Neural progenitor cell (in vitro differentiated cells): ENCODE data around the gene LIF. TPM values are rescaled to one million over a fixed set of nuclear protein-coding genes. Genes with fewer than 3 reads are reported as not detected.

Experiments
- DNase-seq: peaks from one replicate; pipeline ENCODE4 v3.0.0-alpha.2; 2016; ENCODE audit warnings: low spot score
- H2AFZ ChIP-seq: fragments of 200-600 bp; sonication (generic); replicated peaks from 2 replicates; pipeline ENCODE4 v1.6.1; 2016; ENCODE audit warnings: antibody characterized with exemption
- H3F3A ChIP-seq: fragments of 200-600 bp; sonication (generic); 2 replicates; pipeline ENCODE4 v1.6.1; 2016; ENCODE audit warnings: antibody characterized with exemption, low read depth
- H3K27ac ChIP-seq: fragments of 200-600 bp; sonication (generic); 2 replicates; pipeline ENCODE4 v1.5.1; 2016; ENCODE audit warnings: mild to moderate bottlenecking
- H3K27me3 ChIP-seq: fragments of 200-600 bp; sonication (generic); 2 replicates; pipeline ENCODE4 v1.6.1; 2016; ENCODE audit warnings: mild to moderate bottlenecking, moderate library complexity
- H3K36me3 ChIP-seq: fragments of 200-600 bp; sonication (generic); 2 replicates; pipeline ENCODE4 v1.5.1; 2016
- H3K4me1 ChIP-seq: fragments of 200-600 bp; sonication (generic); 2 replicates; pipeline ENCODE4 v1.6.1; 2016; ENCODE audit warnings: mixed run types
- H3K4me2 ChIP-seq: fragments of 200-600 bp; sonication (generic); 2 replicates; pipeline ENCODE4 v1.6.1; 2016
- H3K4me3 ChIP-seq: fragments of 200-600 bp; sonication (generic); 2 replicates; pipeline ENCODE4 v1.5.1; 2016
- H3K79me2 ChIP-seq: fragments of 200-600 bp; sonication (generic); 2 replicates; pipeline ENCODE4 v1.6.1; 2016; ENCODE audit warnings: low read depth
- H3K9ac ChIP-seq: fragments of 200-600 bp; sonication (generic); 2 replicates; pipeline ENCODE4 v1.6.1; 2016
- H3K9me3 ChIP-seq: fragments of 200-600 bp; sonication (generic); 2 replicates; pipeline ENCODE4 v1.5.1; 2016; ENCODE audit warnings: low read depth
- H4K20me1 ChIP-seq: fragments of 200-600 bp; sonication (generic); 2 replicates; pipeline ENCODE4 v1.6.1; 2016; ENCODE audit warnings: low read depth
- H3K27ac Mint-ChIP-seq: 3 replicates; pipeline ENCODE4 v1.8.0; 2021; ENCODE audit warnings: mixed read lengths
- H3K27me3 Mint-ChIP-seq: 2 replicates; pipeline ENCODE4 v1.8.0; 2022; ENCODE audit warnings: low read depth, mild to moderate bottlenecking, inconsistent platforms, moderate library complexity, mixed read lengths; ENCODE audit not compliant: insufficient read depth
- H3K36me3 Mint-ChIP-seq: 3 replicates; pipeline ENCODE4 v1.8.0; 2021; ENCODE audit warnings: mixed read lengths
- H3K4me1 Mint-ChIP-seq: 3 replicates; pipeline ENCODE4 v1.8.0; 2021; ENCODE audit warnings: mixed read lengths
- H3K4me3 Mint-ChIP-seq: 3 replicates; pipeline ENCODE4 v1.8.0; 2021; ENCODE audit warnings: mild to moderate bottlenecking, moderate library complexity, mixed read lengths
- H3K9me3 Mint-ChIP-seq: 3 replicates; pipeline ENCODE4 v1.8.0; 2020; ENCODE audit warnings: mixed read lengths
- EZH2 ChIP-seq: fragments of 200-600 bp; sonication (generic); IDR thresholded peaks from 2 replicates; pipeline ENCODE4 v1.6.1; 2017; ENCODE audit warnings: antibody characterized with exemption, mild to moderate bottlenecking, moderate library complexity
- EZH2phosphoT487 ChIP-seq: fragments of 200-600 bp; sonication (generic); IDR thresholded peaks from 2 replicates; pipeline ENCODE4 v1.6.1; 2017; ENCODE audit warnings: antibody characterized with exemption
- total RNA-seq: library from RNA; depleted of rRNA; stranded (reverse); fragments of >200 nt; gene quantifications from 2 replicates; pipeline ENCODE4 v1.2.3, GENCODE V29; 2015; ENCODE audit warnings: low replicate concordance
- TF ChIP-seq, protein P1 (sequence below): fragments of 200-600 bp; sonication (generic); IDR thresholded peaks from 2 replicates; pipeline ENCODE4 v1.5.1; 2017; ENCODE audit warnings: antibody characterized with exemption, mild to moderate bottlenecking

The LIF gene
- total RNA-seq, 1 donor from 2014 or later: 0.21 TPM

DNA sequence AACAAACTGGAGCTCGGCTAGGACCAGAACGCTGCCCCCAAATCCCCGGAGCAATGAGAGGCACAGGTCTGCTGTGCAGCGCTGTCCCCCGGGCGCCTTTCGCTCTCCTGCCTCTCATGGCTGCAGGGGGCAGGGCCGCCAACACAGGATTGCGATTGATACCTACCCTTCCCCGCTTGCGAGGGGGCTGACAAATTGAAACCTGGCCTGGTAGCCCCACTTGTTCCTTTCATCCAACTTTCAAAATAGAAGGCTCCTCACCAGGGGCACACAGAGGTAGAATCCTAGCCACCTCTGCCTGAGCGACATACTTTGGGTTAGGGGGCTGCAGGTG lies 43.4 kb upstream of the LIF start:
- no peak overlapping the region for H3K27ac Mint-ChIP-seq

DNA sequence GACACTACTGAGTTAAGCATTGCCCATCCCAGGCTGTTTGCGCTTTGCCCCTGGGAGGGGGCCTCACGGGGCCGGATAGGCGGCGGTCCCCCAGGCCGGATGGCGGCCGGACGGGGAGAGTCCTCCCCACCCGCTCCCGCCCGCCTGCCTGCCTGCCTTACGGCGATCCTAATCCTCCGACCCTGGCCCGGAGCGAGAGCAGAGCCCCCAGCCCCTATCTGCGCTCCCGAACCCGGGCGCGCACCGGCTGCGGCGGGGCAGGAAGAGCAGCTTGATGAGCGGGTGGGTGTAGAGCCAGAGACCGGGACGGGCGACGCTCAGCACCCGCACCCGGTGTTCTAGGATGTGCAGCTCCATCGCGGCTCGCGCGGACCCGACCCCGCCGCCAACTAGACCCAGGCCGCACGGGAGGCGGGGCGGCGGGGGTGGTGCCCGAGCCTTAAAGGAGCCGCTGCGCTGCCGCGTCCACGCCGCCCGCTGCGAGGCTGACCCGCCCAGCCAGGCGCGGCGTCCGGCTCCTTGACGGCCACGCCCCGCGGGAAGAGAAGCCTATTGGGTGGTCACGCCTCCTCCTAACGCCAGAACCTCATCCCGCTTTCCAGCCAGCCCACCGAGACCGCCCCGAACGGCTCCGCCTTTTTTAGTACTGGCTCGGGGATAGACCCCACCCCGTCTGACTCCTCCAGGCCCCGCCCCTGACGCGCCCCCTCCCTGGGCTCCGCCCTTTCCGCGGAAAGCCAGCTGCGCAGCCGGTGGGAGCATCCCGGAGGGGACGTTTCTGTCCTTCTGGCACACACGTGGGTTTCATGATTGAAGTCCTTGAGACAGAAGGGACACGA lies 42.8 kb upstream of the LIF start, which contains the start of gene CASTOR1:
Gene CASTOR1, minus strand, starts transcription at position 365 of the 839 bp plus-strand sequence. Its CDS starts 8 bp downstream, at position 357.
- peak within 1 kb of the TSS; percentile 24 for H3K9ac ChIP-seq
- H3K4me3 Mint-ChIP-seq: peak within 1 kb of the TSS; percentile 85
- H3K4me1 ChIP-seq: peaks cover 17% of the 10 kb centered on the region
- H3K4me2 ChIP-seq: peak within 1 kb of the TSS; percentile 87
- no peaks in the 10 kb centered on the region for H3K9me3 Mint-ChIP-seq
- no peaks in the 10 kb centered on the region for H3K79me2 ChIP-seq
- H3K36me3 ChIP-seq: no peaks in the 10 kb centered on the region
- peaks cover 33% of the 10 kb centered on the region for H3F3A ChIP-seq
- no peaks in the 10 kb centered on the region for H3K36me3 Mint-ChIP-seq
- peak; percentile 99 for DNase-seq
- TF ChIP-seq EZH2phosphoT487: no peak
- peak; percentile 1 for TF ChIP-seq EZH2
- peak within 1 kb of the TSS; percentile 84 for H2AFZ ChIP-seq
- H3K27me3 Mint-ChIP-seq: peaks cover 4% of the 10 kb centered on the region
- peak within 1 kb of the TSS; percentile 81 for H3K4me3 ChIP-seq
- H4K20me1 ChIP-seq: no peaks in the 10 kb centered on the region
- H3K4me1 Mint-ChIP-seq: peaks cover 5% of the 10 kb centered on the region
- H3K27ac Mint-ChIP-seq: no peak within 1 kb of the TSS
- no peaks in the 10 kb centered on the region for H3K9me3 ChIP-seq
- no peak within 1 kb of the TSS for H3K27ac ChIP-seq
- H3K27me3 ChIP-seq: no peaks in the 10 kb centered on the region

More for the DNA sequence above, 43.4 kb upstream of the LIF start:
- H3K9me3 Mint-ChIP-seq: no peaks in the 10 kb centered on the region
- Histone ChIP-seq H3K9ac (no peak overlapping the region), H3K36me3 (no peaks in the 10 kb centered on the region), H3K9me3 (no peaks in the 10 kb centered on the region), H3K27ac (no peak overlapping the region), H3F3A (peaks cover 33% of the 10 kb centered on the region), H2AFZ (peak overlapping the region; percentile 84), H3K4me2 (peak overlapping the region; percentile 87), H3K4me1 (peaks cover 17% of the 10 kb centered on the region), H4K20me1 (no peaks in the 10 kb centered on the region), H3K27me3 (no peaks in the 10 kb centered on the region), H3K79me2 (no peaks in the 10 kb centered on the region), H3K4me3 (peak overlapping the region; percentile 81)
- peak overlapping the region; percentile 84 for H3K4me3 Mint-ChIP-seq
- H3K36me3 Mint-ChIP-seq: no peaks in the 10 kb centered on the region
- DNase-seq: no peak
- no peak for TF ChIP-seq EZH2phosphoT487
- TF ChIP-seq, protein P1, sequence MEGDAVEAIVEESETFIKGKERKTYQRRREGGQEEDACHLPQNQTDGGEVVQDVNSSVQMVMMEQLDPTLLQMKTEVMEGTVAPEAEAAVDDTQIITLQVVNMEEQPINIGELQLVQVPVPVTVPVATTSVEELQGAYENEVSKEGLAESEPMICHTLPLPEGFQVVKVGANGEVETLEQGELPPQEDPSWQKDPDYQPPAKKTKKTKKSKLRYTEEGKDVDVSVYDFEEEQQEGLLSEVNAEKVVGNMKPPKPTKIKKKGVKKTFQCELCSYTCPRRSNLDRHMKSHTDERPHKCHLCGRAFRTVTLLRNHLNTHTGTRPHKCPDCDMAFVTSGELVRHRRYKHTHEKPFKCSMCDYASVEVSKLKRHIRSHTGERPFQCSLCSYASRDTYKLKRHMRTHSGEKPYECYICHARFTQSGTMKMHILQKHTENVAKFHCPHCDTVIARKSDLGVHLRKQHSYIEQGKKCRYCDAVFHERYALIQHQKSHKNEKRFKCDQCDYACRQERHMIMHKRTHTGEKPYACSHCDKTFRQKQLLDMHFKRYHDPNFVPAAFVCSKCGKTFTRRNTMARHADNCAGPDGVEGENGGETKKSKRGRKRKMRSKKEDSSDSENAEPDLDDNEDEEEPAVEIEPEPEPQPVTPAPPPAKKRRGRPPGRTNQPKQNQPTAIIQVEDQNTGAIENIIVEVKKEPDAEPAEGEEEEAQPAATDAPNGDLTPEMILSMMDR: peak; percentile 11
- no peak for TF ChIP-seq EZH2
- peaks cover 4% of the 10 kb centered on the region for H3K27me3 Mint-ChIP-seq
- H3K4me1 Mint-ChIP-seq: peaks cover 5% of the 10 kb centered on the region

DNA sequence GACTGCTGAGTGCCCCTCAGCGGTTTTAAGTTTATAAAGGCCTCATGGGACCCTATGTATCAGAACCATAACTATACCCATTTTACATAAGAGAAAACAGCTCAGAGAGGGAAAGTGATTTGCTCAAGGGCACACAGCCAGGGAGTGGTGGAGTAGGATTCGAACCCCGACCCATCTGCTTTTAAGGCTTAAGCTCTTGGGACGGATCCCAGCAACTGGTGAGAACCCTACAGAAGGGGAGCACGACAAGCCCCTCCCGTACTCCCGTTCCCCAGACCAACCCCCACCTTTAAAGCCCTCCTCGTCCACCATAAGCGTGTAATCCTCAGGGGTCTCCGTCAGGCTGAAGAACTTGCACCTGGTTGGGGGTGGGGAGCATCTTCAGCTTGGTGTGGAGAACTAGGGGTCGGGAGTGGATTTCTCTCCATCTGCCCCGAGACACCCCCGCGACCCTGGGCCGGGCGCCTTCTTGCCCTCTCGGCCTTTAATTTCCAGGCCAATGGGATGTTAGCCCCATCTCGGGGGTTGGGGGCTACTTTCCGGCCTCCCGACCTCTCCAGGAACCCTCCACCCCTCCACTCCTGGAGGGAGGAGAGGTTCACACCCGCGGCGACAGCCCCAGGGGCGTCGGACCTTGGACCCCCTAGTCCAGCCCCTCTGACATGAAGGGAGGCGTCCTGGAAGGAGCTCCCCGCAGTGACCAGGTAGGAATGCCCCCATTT lies 42.0 kb upstream of the LIF start:
- peak overlapping the region; percentile 81 for H2AFZ ChIP-seq
- DNase-seq: peak; percentile 24
- H3K36me3 ChIP-seq: no peaks in the 10 kb centered on the region

More for the DNA sequence above, 42.0 kb upstream of the LIF start:
- Mint-ChIP-seq H3K27ac (no peak overlapping the region), H3K27me3 (peaks cover 4% of the 10 kb centered on the region), H3K36me3 (no peaks in the 10 kb centered on the region), H3K4me3 (peak overlapping the region; percentile 85), H3K4me1 (peaks cover 5% of the 10 kb centered on the region), H3K9me3 (no peaks in the 10 kb centered on the region)
- Histone ChIP-seq H3F3A (peaks cover 33% of the 10 kb centered on the region), H3K27ac (no peak overlapping the region), H3K79me2 (no peaks in the 10 kb centered on the region), H3K9ac (peak overlapping the region; percentile 24), H3K4me1 (peaks cover 17% of the 10 kb centered on the region), H3K27me3 (no peaks in the 10 kb centered on the region), H3K4me2 (peak overlapping the region; percentile 87), H3K4me3 (peak overlapping the region; percentile 81), H3K9me3 (no peaks in the 10 kb centered on the region), H4K20me1 (no peaks in the 10 kb centered on the region)
- TF ChIP-seq, protein P1: no peak
- no peak for TF ChIP-seq EZH2
- TF ChIP-seq EZH2phosphoT487: no peak
